ENCODE data around the gene GKAP1. TPM values are rescaled to one million over a fixed set of nuclear protein-coding genes. Genes with fewer than 3 reads are reported as not detected.
"Not testable (repeated sequence)": the region's sequence is repeated elsewhere in the genome, so short reads cannot be mapped to it uniquely, and the experiment has no call there.

Gene GKAP1
- 0.25 TPM in 1 of 2 replicates, not detected in the other for total RNA-seq (2012; rRNA removed)

GRCh38 chr9:83817356-83818278 is at the start of gene GKAP1:
Gene GKAP1 (minus strand): TSS chr9:83817769. CDS start chr9:83806517, 11,252 bp downstream.
- H3K9me3 ChIP-seq (replicated peaks; ENCODE audit: low read length); H3K27me3 ChIP-seq (ENCODE audit: control insufficient read depth, insufficient read depth, low read length); H3K4me1 ChIP-seq (ENCODE audit: control insufficient read depth, insufficient read depth, low read length); H3K36me3 ChIP-seq (ENCODE audit: insufficient read depth, low read length): not testable (repeated sequence)
- Histone ChIP-seq H3K9ac (ENCODE audit: low read depth, low read length) (peak within 1 kb of the TSS; percentile 64), H3K4me3 (ENCODE audit: low read length) (peak within 1 kb of the TSS; percentile 76), H3K4me2 (ENCODE audit: low read length) (peak within 1 kb of the TSS; percentile 86)

- H3K9ac ChIP-seq (ENCODE audit: low read depth, low read length); H3K27me3 ChIP-seq (ENCODE audit: control insufficient read depth, insufficient read depth, low read length); H3K9me3 ChIP-seq (replicated peaks; ENCODE audit: low read length); H3K4me3 ChIP-seq (ENCODE audit: low read length); H3K36me3 ChIP-seq (ENCODE audit: insufficient read depth, low read length); H3K4me2 ChIP-seq (ENCODE audit: low read length); H3K4me1 ChIP-seq (ENCODE audit: control insufficient read depth, insufficient read depth, low read length): not testable (repeated sequence)
Measured at GRCh38 chr9:83849895-83850294, 32.3 kb upstream of the GKAP1 start.

- H3K9ac ChIP-seq (ENCODE audit: low read depth, low read length), result not testable (repeated sequence)
Measured at GRCh38 chr9:83837070-83837643, 19.6 kb upstream of the GKAP1 start.

GRCh38 chr9:83830426-83831071 is 13.0 kb upstream of the GKAP1 start:
- not testable (repeated sequence) for H3K4me3 ChIP-seq (ENCODE audit: low read length); H3K4me1 ChIP-seq (ENCODE audit: control insufficient read depth, insufficient read depth, low read length); H3K9me3 ChIP-seq (replicated peaks; ENCODE audit: low read length); H3K27me3 ChIP-seq (ENCODE audit: control insufficient read depth, insufficient read depth, low read length); H3K9ac ChIP-seq (ENCODE audit: low read depth, low read length); H3K36me3 ChIP-seq (ENCODE audit: insufficient read depth, low read length); H3K4me2 ChIP-seq (ENCODE audit: low read length)

More at GRCh38 chr9:83837070-83837643, 19.6 kb upstream of the GKAP1 start:
- not testable (repeated sequence) for H3K9me3 ChIP-seq (replicated peaks; ENCODE audit: low read length); H3K27me3 ChIP-seq (ENCODE audit: control insufficient read depth, insufficient read depth, low read length); H3K4me2 ChIP-seq (ENCODE audit: low read length); H3K4me1 ChIP-seq (ENCODE audit: control insufficient read depth, insufficient read depth, low read length); H3K4me3 ChIP-seq (ENCODE audit: low read length); H3K36me3 ChIP-seq (ENCODE audit: insufficient read depth, low read length)

- H3K27me3 ChIP-seq (ENCODE audit: control insufficient read depth, insufficient read depth, low read length); H3K9ac ChIP-seq (ENCODE audit: low read depth, low read length); H3K4me2 ChIP-seq (ENCODE audit: low read length); H3K36me3 ChIP-seq (ENCODE audit: insufficient read depth, low read length); H3K9me3 ChIP-seq (replicated peaks; ENCODE audit: low read length); H3K4me1 ChIP-seq (ENCODE audit: control insufficient read depth, insufficient read depth, low read length); H3K4me3 ChIP-seq (ENCODE audit: low read length): not testable (repeated sequence)
Measured at GRCh38 chr9:83824986-83825623, 7.5 kb upstream of the GKAP1 start.

- H3K9me3 ChIP-seq (replicated peaks; ENCODE audit: low read length); H3K36me3 ChIP-seq (ENCODE audit: insufficient read depth, low read length); H3K4me1 ChIP-seq (ENCODE audit: control insufficient read depth, insufficient read depth, low read length); H3K27me3 ChIP-seq (ENCODE audit: control insufficient read depth, insufficient read depth, low read length): not testable (repeated sequence)
- H3K4me3 ChIP-seq (ENCODE audit: low read length), result peak overlapping the region; percentile 76
- peak overlapping the region; percentile 86 for H3K4me2 ChIP-seq (ENCODE audit: low read length)
- peak overlapping the region; percentile 64 for H3K9ac ChIP-seq (ENCODE audit: low read depth, low read length)
Measured at GRCh38 chr9:83817011-83817355, 586 bp downstream of the GKAP1 start.

GRCh38 chr9:83815120-83815519 is 2.4 kb downstream of the GKAP1 start:
- not testable (repeated sequence) for H3K9me3 ChIP-seq (replicated peaks; ENCODE audit: low read length); H3K4me1 ChIP-seq (ENCODE audit: control insufficient read depth, insufficient read depth, low read length); H3K4me2 ChIP-seq (ENCODE audit: low read length); H3K9ac ChIP-seq (ENCODE audit: low read depth, low read length); H3K36me3 ChIP-seq (ENCODE audit: insufficient read depth, low read length); H3K27me3 ChIP-seq (ENCODE audit: control insufficient read depth, insufficient read depth, low read length); H3K4me3 ChIP-seq (ENCODE audit: low read length)

- not testable (repeated sequence) for H3K4me3 ChIP-seq (ENCODE audit: low read length); H3K9me3 ChIP-seq (replicated peaks; ENCODE audit: low read length); H3K36me3 ChIP-seq (ENCODE audit: insufficient read depth, low read length); H3K27me3 ChIP-seq (ENCODE audit: control insufficient read depth, insufficient read depth, low read length); H3K9ac ChIP-seq (ENCODE audit: low read depth, low read length); H3K4me1 ChIP-seq (ENCODE audit: control insufficient read depth, insufficient read depth, low read length); H3K4me2 ChIP-seq (ENCODE audit: low read length)
Measured at GRCh38 chr9:83809213-83809612, 8.4 kb downstream of the GKAP1 start.

GRCh38 chr9:83804454-83804853 is 13.1 kb downstream of the GKAP1 start:
- H3K4me1 ChIP-seq (ENCODE audit: control insufficient read depth, insufficient read depth, low read length); H3K9me3 ChIP-seq (replicated peaks; ENCODE audit: low read length); H3K27me3 ChIP-seq (ENCODE audit: control insufficient read depth, insufficient read depth, low read length); H3K4me2 ChIP-seq (ENCODE audit: low read length); H3K36me3 ChIP-seq (ENCODE audit: insufficient read depth, low read length); H3K9ac ChIP-seq (ENCODE audit: low read depth, low read length); H3K4me3 ChIP-seq (ENCODE audit: low read length): not testable (repeated sequence)

GRCh38 chr9:83803941-83804340 is 13.6 kb downstream of the GKAP1 start:
- not testable (repeated sequence) for H3K4me1 ChIP-seq (ENCODE audit: control insufficient read depth, insufficient read depth, low read length); H3K9me3 ChIP-seq (replicated peaks; ENCODE audit: low read length); H3K4me2 ChIP-seq (ENCODE audit: low read length); H3K27me3 ChIP-seq (ENCODE audit: control insufficient read depth, insufficient read depth, low read length); H3K9ac ChIP-seq (ENCODE audit: low read depth, low read length); H3K36me3 ChIP-seq (ENCODE audit: insufficient read depth, low read length); H3K4me3 ChIP-seq (ENCODE audit: low read length)

GRCh38 chr9:83800236-83801033 is 17.1 kb downstream of the GKAP1 start:
- H3K9me3 ChIP-seq (replicated peaks; ENCODE audit: low read length), result no peaks in the 10 kb centered on the region
- no peak overlapping the region for H3K9ac ChIP-seq (ENCODE audit: low read depth, low read length)
- H3K4me1 ChIP-seq (ENCODE audit: control insufficient read depth, insufficient read depth, low read length), result no peaks in the 10 kb centered on the region
- H3K36me3 ChIP-seq (ENCODE audit: insufficient read depth, low read length), result no peaks in the 10 kb centered on the region
- no peak overlapping the region for H3K4me2 ChIP-seq (ENCODE audit: low read length)
- H3K27me3 ChIP-seq (ENCODE audit: control insufficient read depth, insufficient read depth, low read length), result no peaks in the 10 kb centered on the region
- no peak overlapping the region for H3K4me3 ChIP-seq (ENCODE audit: low read length)

Data from skeletal muscle satellite cell (primary cell).